Skeletal muscle satellite cell (primary cell): ENCODE measurements around the gene CREB5.

Source experiments
- H3K27me3 ChIP-seq: 2 replicates; pipeline ENCODE4 v1.7.0; 2013; ENCODE audit warnings: low read length; ENCODE audit not compliant: control insufficient read depth, insufficient read depth
- H3K36me3 ChIP-seq: 2 replicates; pipeline ENCODE4 v1.7.0; 2013; ENCODE audit warnings: mild to moderate bottlenecking, control low read depth, low read length; ENCODE audit not compliant: insufficient read depth
- H3K4me1 ChIP-seq: 2 replicates; pipeline ENCODE4 v1.7.0; 2013; ENCODE audit warnings: low read length; ENCODE audit not compliant: control insufficient read depth, insufficient read depth
- H3K4me2 ChIP-seq: 2 replicates; pipeline ENCODE4 v1.7.0; 2013; ENCODE audit warnings: mild to moderate bottlenecking, low read length
- H3K4me3 ChIP-seq: 2 replicates; pipeline ENCODE4 v1.7.0; 2013; ENCODE audit warnings: low read length
- H3K9ac ChIP-seq: 2 replicates; pipeline ENCODE4 v1.7.0; 2013; ENCODE audit warnings: mild to moderate bottlenecking, low read depth, low read length, moderate library complexity
- H3K9me3 ChIP-seq: replicated peaks from 2 replicates; pipeline ENCODE4 v1.7.0; 2013; ENCODE audit warnings: mild to moderate bottlenecking, control low read depth, low read length

CREB5 gene

DNA sequence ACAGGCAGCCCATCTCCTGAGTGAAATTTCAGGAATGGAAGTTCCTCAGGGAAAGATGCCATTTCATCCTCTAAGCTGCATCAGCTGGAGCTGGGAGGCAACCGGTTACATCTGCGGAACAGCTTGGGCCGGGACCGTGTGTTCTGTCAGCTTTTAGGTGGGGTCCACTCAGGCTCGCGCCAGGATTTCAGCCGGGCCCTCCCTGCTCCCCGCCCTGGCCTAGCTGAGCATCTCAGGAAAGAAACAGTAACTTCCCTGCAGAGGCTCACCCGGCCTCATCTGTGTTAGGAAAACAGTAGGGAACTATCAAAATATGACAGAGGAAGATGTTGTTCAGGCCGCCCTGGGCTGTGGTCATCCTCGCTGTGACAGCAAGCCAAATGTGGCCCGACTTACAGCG, 435.4 kb downstream of the CREB5 start:
- no peaks in the 10 kb centered on the region for H3K9me3 ChIP-seq
- no peaks in the 10 kb centered on the region for H3K36me3 ChIP-seq
- H3K9ac ChIP-seq: no peak overlapping the region
- peaks cover 5% of the 10 kb centered on the region for H3K4me1 ChIP-seq
- peaks cover 5% of the 10 kb centered on the region for H3K27me3 ChIP-seq
- H3K4me2 ChIP-seq: no peak overlapping the region
- no peak overlapping the region for H3K4me3 ChIP-seq

DNA sequence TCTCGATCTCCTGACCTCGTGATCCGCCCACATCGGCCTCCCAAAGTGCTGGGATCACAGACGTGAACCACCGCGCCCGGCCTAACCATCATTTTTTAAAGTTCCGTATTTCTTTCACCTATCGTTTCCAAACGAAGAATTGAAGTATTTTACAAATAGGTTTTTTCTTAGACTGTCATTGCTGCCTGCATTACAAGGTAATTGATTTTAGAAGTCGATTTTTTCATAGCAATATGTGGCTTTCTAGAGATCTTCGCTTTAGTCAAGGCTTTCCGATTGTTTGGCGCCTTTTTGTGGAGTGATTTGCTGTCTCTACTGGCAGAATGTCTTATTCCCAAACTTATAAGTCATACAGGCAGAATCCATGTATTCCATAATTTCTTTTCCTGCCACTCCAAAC, 436.6 kb downstream of the CREB5 start:
- Histone ChIP-seq H3K4me1 (peaks cover 14% of the 10 kb centered on the region), H3K4me3 (no peak overlapping the region), H3K9ac (no peak overlapping the region), H3K27me3 (no peaks in the 10 kb centered on the region), H3K4me2 (no peak overlapping the region), H3K36me3 (no peaks in the 10 kb centered on the region), H3K9me3 (no peaks in the 10 kb centered on the region)

DNA sequence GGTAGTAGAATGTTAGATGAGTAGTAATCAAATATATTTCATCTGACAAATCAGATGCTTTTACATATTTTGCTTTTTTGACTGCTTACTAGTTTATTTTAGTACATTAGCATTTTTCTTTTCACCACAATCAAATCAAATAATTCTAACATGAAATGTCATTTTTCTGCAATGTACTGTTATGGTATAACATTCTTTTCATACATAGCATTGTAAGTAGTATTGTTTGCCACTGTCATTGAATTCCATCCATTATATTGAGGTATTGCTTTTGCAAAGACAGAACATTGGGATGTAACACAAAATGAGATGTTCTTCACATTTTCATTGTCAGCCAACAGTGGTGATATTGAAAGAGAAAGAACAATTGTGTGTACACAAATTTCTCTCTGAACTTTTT, 438.4 kb downstream of the CREB5 start:
- no peaks in the 10 kb centered on the region for H3K27me3 ChIP-seq

DNA sequence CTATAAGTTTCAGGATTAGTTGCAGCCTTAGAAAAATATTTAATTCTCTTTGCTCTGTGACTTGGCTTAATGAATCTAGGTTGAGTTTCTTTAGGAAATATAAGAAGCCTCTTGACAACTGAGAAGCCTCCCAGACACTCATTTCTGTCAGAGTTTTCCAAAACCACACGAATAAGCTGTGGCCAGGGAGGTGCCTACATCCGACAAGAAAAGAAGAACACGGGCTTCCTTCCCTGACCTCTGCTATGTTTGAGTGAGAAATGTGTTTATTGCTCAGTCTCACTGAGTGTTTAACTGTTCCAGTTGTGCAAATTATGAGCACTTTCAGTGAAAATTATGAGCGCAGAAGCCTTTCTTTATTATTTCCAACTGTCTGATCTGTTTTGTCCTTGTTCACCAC, 440.8 kb downstream of the CREB5 start:
- Histone ChIP-seq H3K36me3 (no peaks in the 10 kb centered on the region), H3K9me3 (no peaks in the 10 kb centered on the region), H3K4me3 (no peak overlapping the region), H3K9ac (no peak overlapping the region), H3K4me2 (peak overlapping the region; percentile 95), H3K4me1 (peaks cover 45% of the 10 kb centered on the region), H3K27me3 (no peaks in the 10 kb centered on the region)

More for the DNA sequence above, 438.4 kb downstream of the CREB5 start:
- Histone ChIP-seq H3K4me1 (peaks cover 30% of the 10 kb centered on the region), H3K36me3 (no peaks in the 10 kb centered on the region), H3K4me2 (no peak overlapping the region), H3K9ac (no peak overlapping the region), H3K4me3 (no peak overlapping the region), H3K9me3 (no peaks in the 10 kb centered on the region)

DNA sequence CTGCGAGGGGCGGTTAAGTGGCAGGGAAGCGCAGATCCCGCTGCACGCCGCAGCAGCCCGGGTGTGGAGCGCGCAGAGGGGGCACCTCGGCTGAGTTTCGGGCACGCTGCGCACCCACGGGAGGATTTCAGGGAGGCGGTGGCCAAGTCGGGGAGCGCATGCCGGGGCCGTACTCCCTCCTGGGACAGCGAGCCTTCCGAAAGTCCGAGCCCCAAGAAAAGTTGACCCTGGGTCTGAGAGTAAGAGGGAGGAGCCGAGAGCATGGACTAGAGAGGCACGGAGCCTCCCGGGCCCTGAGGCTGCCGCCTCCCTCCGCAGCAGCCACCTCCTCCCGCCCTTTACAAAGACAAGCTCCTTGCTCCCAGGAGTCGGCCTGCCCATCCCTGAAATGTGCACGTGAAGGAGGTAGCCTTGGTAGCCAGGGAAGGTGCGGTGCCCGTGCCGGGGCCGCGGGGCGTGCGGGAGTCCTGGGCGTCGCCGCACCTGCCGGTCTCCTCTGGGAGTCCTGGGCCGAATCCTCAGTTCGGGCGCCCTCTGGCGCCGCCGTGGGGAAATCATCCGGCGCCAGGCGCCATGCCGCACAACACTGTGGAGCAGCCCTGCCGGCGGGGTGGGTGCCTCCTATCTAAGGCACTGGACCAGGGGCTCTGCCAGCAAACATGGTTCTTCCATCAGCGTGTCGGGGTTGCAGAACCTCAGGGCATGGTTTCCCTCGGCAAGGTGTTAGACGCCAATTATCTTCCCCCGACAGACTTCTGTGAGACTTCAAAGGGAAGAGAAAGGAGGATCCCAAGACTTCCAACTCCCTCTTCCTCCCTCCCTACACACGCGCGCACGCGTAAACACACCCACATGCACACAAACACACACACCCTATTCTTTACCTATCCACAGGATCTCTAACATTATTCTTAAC, 441.8 kb downstream of the CREB5 start:
- Histone ChIP-seq H3K36me3 (no peaks in the 10 kb centered on the region), H3K4me3 (peak overlapping the region; percentile 72), H3K4me2 (peak overlapping the region; percentile 95), H3K4me1 (peaks cover 50% of the 10 kb centered on the region), H3K9ac (peak overlapping the region; percentile 62), H3K9me3 (no peaks in the 10 kb centered on the region), H3K27me3 (no peaks in the 10 kb centered on the region)

DNA sequence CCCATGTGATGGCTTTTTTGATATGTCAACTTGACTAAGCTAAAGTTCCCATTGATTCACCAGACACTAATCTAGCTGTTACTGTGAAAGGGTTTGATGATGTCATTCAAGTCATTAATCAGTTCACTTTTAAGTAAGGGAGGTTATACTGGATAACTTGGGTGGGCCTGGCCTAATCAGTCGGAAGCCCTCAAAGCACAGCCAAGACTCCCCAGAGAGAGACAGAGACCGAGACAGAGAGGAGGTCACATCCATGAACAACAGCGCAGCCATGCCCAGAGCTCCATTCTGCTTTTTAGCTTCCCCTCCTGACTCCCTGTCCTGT, 442.4 kb downstream of the CREB5 start:
- Histone ChIP-seq H3K27me3 (no peaks in the 10 kb centered on the region), H3K4me3 (peak overlapping the region; percentile 72), H3K9me3 (no peaks in the 10 kb centered on the region), H3K9ac (no peak overlapping the region), H3K4me2 (peak overlapping the region; percentile 95), H3K4me1 (peaks cover 50% of the 10 kb centered on the region), H3K36me3 (no peaks in the 10 kb centered on the region)

DNA sequence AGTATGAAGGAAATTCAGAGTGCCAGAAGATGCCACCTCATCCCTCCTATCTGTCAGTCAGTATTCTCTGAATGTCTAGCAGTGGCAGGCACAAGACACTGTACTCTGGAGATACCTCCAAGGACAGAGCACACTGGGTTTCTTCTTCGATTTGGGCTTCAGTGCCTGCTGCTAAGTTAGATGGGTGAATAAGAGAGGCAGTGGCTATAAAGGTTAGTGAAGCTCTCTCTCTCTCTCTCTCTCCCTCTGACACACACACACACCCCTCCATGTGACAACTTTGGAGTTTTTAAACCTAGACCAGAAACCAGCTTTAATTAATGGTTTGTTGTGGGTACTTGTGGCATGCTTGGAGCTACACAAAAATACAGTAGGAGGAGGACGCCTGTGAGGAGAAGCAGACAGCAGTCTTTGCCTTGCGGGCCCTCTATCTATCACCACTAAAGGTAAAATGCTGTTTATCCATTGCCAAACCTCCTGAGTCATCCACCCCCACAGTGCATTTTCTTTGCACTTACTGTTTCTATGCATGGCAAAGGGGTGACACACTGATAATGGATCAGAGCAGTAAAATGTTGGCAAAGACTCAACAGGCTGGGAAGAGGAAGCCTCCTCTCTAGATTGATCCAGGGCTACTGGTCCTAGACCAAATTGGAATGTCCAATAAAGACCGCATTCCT, 443.4 kb downstream of the CREB5 start:
- H3K4me3 ChIP-seq: peak overlapping the region; percentile 38
- no peaks in the 10 kb centered on the region for H3K36me3 ChIP-seq
- no peaks in the 10 kb centered on the region for H3K9me3 ChIP-seq
- H3K4me2 ChIP-seq: peak overlapping the region; percentile 70
- H3K27me3 ChIP-seq: no peaks in the 10 kb centered on the region
- H3K9ac ChIP-seq: peak overlapping the region; percentile 58
- peaks cover 50% of the 10 kb centered on the region for H3K4me1 ChIP-seq

DNA sequence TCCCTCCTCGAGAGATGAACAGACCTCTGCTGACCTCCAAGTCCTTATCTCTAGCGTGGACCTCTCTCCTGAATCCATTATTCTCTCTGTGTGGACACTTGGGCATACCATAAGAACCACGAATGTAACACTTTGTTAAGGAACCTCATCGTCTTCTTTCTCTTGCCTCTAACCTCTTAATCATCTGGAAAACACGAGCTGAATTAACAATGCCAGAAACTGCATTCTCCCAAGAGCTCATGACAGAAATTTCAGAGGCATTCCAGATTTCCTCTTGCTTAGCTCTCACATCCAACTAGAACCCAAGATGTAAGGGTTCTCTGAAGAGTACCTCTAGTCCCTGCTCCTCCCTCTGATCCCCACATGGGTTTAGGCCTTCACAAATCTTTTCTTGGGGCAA, 444.3 kb downstream of the CREB5 start:
- Histone ChIP-seq H3K4me2 (no peak overlapping the region), H3K36me3 (no peaks in the 10 kb centered on the region), H3K4me1 (peaks cover 50% of the 10 kb centered on the region), H3K9me3 (no peaks in the 10 kb centered on the region), H3K9ac (no peak overlapping the region), H3K4me3 (no peak overlapping the region), H3K27me3 (no peaks in the 10 kb centered on the region)

DNA sequence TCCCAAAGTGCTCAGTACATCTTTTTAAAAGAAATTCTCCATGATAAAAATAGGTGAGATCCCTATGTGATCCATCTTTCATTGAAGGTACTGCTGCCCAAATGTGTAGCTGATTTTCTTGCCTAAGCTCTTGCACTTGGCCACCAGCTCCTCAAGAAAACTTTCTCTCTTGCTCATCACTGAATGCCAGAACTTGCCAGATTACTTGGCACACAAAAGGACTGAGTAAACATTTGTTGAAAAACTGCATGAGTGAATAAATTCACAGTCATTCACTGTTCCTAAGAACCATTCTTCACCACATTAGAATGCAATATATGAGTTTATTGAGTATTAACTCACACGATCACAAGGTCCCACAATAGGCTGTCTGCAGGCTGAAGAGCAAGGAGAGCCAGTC, 445.9 kb downstream of the CREB5 start:
- Histone ChIP-seq H3K36me3 (no peaks in the 10 kb centered on the region), H3K9me3 (no peaks in the 10 kb centered on the region), H3K4me2 (no peak overlapping the region), H3K27me3 (no peaks in the 10 kb centered on the region), H3K4me3 (no peak overlapping the region), H3K4me1 (peaks cover 48% of the 10 kb centered on the region), H3K9ac (no peak overlapping the region)

DNA sequence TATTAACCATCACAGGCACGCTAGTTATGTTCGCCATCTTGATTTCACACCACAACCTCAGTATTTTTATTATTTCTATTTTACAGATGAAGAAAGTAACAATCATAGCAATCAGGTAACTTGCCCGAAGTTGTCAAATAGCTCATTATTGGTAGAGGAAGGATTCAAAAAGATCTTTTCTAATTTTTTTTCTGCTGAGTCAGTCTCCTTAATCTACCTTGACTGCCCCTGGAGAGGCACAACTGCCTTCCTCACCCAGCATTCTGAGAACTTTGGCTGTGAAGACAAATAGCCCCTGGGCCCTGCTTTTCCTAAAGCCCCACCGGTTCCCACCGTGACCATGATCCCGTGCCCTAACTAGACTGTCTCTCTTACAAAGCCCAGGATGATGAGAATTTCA, 446.6 kb downstream of the CREB5 start:
- Histone ChIP-seq H3K4me1 (peaks cover 41% of the 10 kb centered on the region), H3K27me3 (no peaks in the 10 kb centered on the region), H3K9me3 (no peaks in the 10 kb centered on the region), H3K4me3 (no peak overlapping the region), H3K9ac (no peak overlapping the region), H3K4me2 (no peak overlapping the region), H3K36me3 (no peaks in the 10 kb centered on the region)

DNA sequence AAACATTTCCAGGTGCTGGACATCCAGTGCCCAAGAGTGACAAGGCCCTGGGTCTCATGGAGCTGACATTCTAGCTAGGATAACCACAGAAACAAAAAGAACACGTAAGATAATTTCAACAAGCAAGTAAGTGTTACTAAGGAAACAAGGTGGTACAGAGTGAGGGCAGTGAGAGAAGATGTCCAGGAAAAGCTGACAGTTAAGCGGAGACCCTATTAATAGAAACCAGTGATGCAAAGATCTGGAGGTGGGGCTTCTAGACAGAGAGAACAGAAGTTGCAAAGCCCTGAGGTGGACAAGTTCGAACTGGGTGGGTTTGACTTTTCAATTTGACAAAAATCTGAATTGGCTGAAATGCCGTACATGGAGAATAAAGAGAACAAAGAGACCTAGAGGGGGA, 449.5 kb downstream of the CREB5 start:
- Histone ChIP-seq H3K27me3 (no peaks in the 10 kb centered on the region), H3K9ac (no peak overlapping the region), H3K9me3 (no peaks in the 10 kb centered on the region), H3K4me2 (no peak overlapping the region), H3K4me1 (peaks cover 19% of the 10 kb centered on the region), H3K36me3 (no peaks in the 10 kb centered on the region), H3K4me3 (no peak overlapping the region)
